K562 (cell line): ENCODE data around the gene SEC23B. TPM values are rescaled to one million over a fixed set of nuclear protein-coding genes. Genes with fewer than 3 reads are reported as not detected.

Source experiments
- ATAC-seq: fragments of 200-7000 bp; cut with Tn5 transposase; 3 replicates; pipeline ENCODE4 v1.9.1; 2020; ENCODE audit warnings: moderate library complexity
- BruUV-seq: library from RNA; stranded (reverse); fragments of 400-500 nt; replicated peaks from 2 replicates; lab custom pipeline; 2021; lab: Mats Ljungman, UMichigan
- CTCF ChIA-PET: fragments of 300-600 bp; formaldehyde crosslinking; extraction: SDS; loops from one replicate; lab custom pipeline; 2021; ENCODE audit warnings: low intra/inter-chr PET ratio; lab: Yijun Ruan, JAX
- POLR2A ChIA-PET: fragments of 300-600, 350-650 bp; sonication (Branson Sonifier 250); formaldehyde crosslinking; extraction: SDS; loops from one replicate; lab custom pipeline; 2021; ENCODE audit warnings: antibody characterized with exemption, inconsistent platforms; lab: Yijun Ruan, JAX
- DNase-seq, 4 experiments: peaks; one replicate each; pipeline versions ENCODE4 v3.0.0 to v3.0.0-alpha.2; 2011 to 2018; ENCODE audit warnings: low spot score in 3 of 4, mixed read lengths in 3 of 4; ENCODE audit errors: extremely low read depth in 1 of 4
- FAIRE-seq: peaks from 2 replicates; lab custom pipeline; 2011; peaks lifted over from hg19 to GRCh38; lab: Jason Lieb, UNC
- H2AFZ ChIP-seq: 2 replicates; pipeline ENCODE4 v1.6.0; 2011; ENCODE audit warnings: low read depth, low read length, control low read depth, inconsistent platforms
- H3K27ac ChIP-seq: fragments of 200-600 bp; 3 replicates; pipeline ENCODE4 v1.8.0; 2011; ENCODE audit warnings: low read depth, mild to moderate bottlenecking, control low read depth, inconsistent platforms, low read length, moderate library complexity, mixed read lengths; ENCODE audit errors: extremely low read depth
- H3K27me3 ChIP-seq, 2 experiments: fragments of 300-600 bp in 1 of 2; 2 replicates in 1 of 2; 3 replicates in 1 of 2; pipeline versions ENCODE4 v1.6.0 to v1.8.0; 2011; ENCODE audit warnings: inconsistent platforms in 2 of 2, low read length in 2 of 2, mild to moderate bottlenecking in 1 of 2, mixed read lengths in 1 of 2, moderate library complexity in 1 of 2; ENCODE audit not compliant: control insufficient read depth in 2 of 2, insufficient read depth in 2 of 2
- H3K36me3 ChIP-seq: fragments of 300-600 bp; 3 replicates; pipeline ENCODE4 v1.8.0; 2011; ENCODE audit warnings: mild to moderate bottlenecking, low read length, inconsistent platforms; ENCODE audit not compliant: control insufficient read depth, insufficient read depth
- H3K4me1 ChIP-seq, 2 experiments: fragments of 200-600 bp in 1 of 2; replicated peaks in 1 of 2; 2 replicates in 1 of 2; 3 replicates in 1 of 2; pipeline versions ENCODE4 v1.5.1 to v1.8.0; 2011; ENCODE audit warnings: inconsistent platforms in 2 of 2, low read length in 2 of 2, mild to moderate bottlenecking in 1 of 2, mixed read lengths in 1 of 2, moderate library complexity in 1 of 2; ENCODE audit not compliant: control insufficient read depth in 2 of 2, insufficient read depth in 2 of 2
- H3K4me2 ChIP-seq: 2 replicates; pipeline ENCODE4 v1.6.1; 2011; ENCODE audit warnings: low read length, control low read depth, inconsistent platforms, mixed read lengths; ENCODE audit not compliant: insufficient read depth
- H3K4me3 ChIP-seq: fragments of 200-600 bp; sonication (generic), shearing (Covaris generic); 2 replicates; pipeline ENCODE4 v1.5.1; 2016; ENCODE audit warnings: control low read depth, inconsistent platforms
- H3K79me2 ChIP-seq: fragments of 200-600 bp; 3 replicates; pipeline ENCODE4 v1.8.0; 2011; ENCODE audit warnings: low read length, inconsistent platforms; ENCODE audit not compliant: control insufficient read depth, insufficient read depth
- H3K9ac ChIP-seq, 2 experiments: 2 replicates each; pipeline versions ENCODE4 v1.6.0 to v1.6.1; 2011; ENCODE audit warnings: low read depth in 2 of 2, low read length in 2 of 2, control low read depth in 1 of 2, inconsistent platforms in 1 of 2, mild to moderate bottlenecking in 1 of 2, mixed read lengths in 1 of 2; ENCODE audit not compliant: insufficient read depth in 1 of 2
- H3K9me1 ChIP-seq: one replicate; pipeline ENCODE4 v1.6.0; 2011; ENCODE audit warnings: inconsistent platforms, mild to moderate bottlenecking, low read length, moderate library complexity; ENCODE audit not compliant: control insufficient read depth, insufficient read depth
- H3K9me3 ChIP-seq: replicated peaks from 2 replicates; pipeline ENCODE4 v1.5.1; 2011; ENCODE audit warnings: low read depth, low read length, inconsistent platforms; ENCODE audit not compliant: control insufficient read depth, insufficient read depth
- H4K20me1 ChIP-seq: replicated peaks from 2 replicates; pipeline ENCODE4 v1.6.1; 2011; ENCODE audit warnings: low read length, inconsistent platforms, mixed read lengths; ENCODE audit not compliant: control insufficient read depth, insufficient read depth
- CBFB ChIP-seq: sonication (generic); formaldehyde crosslinking; IDR thresholded peaks from 2 replicates; pipeline ENCODE4 v1.4.0; 2020; ENCODE audit warnings: mild to moderate bottlenecking, missing genetic modification reagents
- CBX8 ChIP-seq: fragments of 200-600 bp; sonication (generic); IDR thresholded peaks from 2 replicates; pipeline ENCODE4 v1.6.1; 2012; ENCODE audit warnings: borderline replicate concordance, mixed run types, low read depth, mild to moderate bottlenecking, moderate library complexity, mixed read lengths, low read length, control low read depth, inconsistent platforms; ENCODE audit not compliant: poor library complexity, severe bottlenecking; ENCODE audit errors: extremely low read depth
- CTBP1 ChIP-seq: fragments of 450-650 bp; IDR thresholded peaks from 2 replicates; pipeline ENCODE4 v1.6.1; 2016; ENCODE audit warnings: borderline replicate concordance
- EGR1 ChIP-seq: fragments of 450-650 bp; conservative IDR thresholded peaks from 2 replicates; pipeline ENCODE4 v1.6.1; 2017; ENCODE audit warnings: mild to moderate bottlenecking
- HMG20B ChIP-seq: fragments of 250-450 bp; sonication (Bioruptor Pico); IDR thresholded peaks from 2 replicates; pipeline ENCODE4 v1.5.0; 2021; ENCODE audit warnings: mild to moderate bottlenecking
- HNRNPLL ChIP-seq: fragments of 200-400 bp; formaldehyde crosslinking; IDR thresholded peaks from 2 replicates; pipeline ENCODE4 v1.6.1; 2017; ENCODE audit warnings: low read length, low read depth, mild to moderate bottlenecking; ENCODE audit not compliant: poor library complexity, severe bottlenecking
- L3MBTL2 ChIP-seq: fragments of 450-650 bp; IDR thresholded peaks from 2 replicates; pipeline ENCODE4 v1.6.1; 2016; ENCODE audit warnings: mild to moderate bottlenecking, moderate library complexity
- LCOR ChIP-seq: sonication (generic); formaldehyde crosslinking; IDR thresholded peaks from 2 replicates; pipeline ENCODE4 v1.8.0; 2022; ENCODE audit warnings: mild to moderate bottlenecking, missing genetic modification reagents
- MAFK ChIP-seq: IDR thresholded peaks from 2 replicates; pipeline ENCODE4 v1.6.1; 2011; ENCODE audit warnings: low read length, improper control_type of control experiment
- MTA2 ChIP-seq: fragments of 450-650 bp; IDR thresholded peaks from 2 replicates; pipeline ENCODE4 v1.6.1; 2016; ENCODE audit warnings: low read depth
- NCOA1 ChIP-seq: fragments of 450-650 bp; IDR thresholded peaks from 2 replicates; pipeline ENCODE4 v1.6.1; 2016; ENCODE audit warnings: low read depth
- NRF1 ChIP-seq, 2 experiments: fragments of 450-650 bp; IDR thresholded peaks in 1 of 2; conservative IDR thresholded peaks in 1 of 2; 2 replicates each; pipeline ENCODE4 v1.6.1; 2014; ENCODE audit warnings: mild to moderate bottlenecking in 2 of 2
- RFX1 ChIP-seq: fragments of 450-650 bp; IDR thresholded peaks from 2 replicates; pipeline ENCODE4 v1.6.1; 2016; ENCODE audit warnings: mild to moderate bottlenecking, moderate library complexity
- ZKSCAN1 ChIP-seq: fragments of 150-350 bp; IDR thresholded peaks from 2 replicates; pipeline ENCODE4 v1.6.1; 2016; ENCODE audit warnings: low read depth, low read length
- ZNF134 ChIP-seq: fragments of 250-450 bp; sonication (Bioruptor Pico); conservative IDR thresholded peaks from 2 replicates; pipeline ENCODE4 v1.4.0; 2020
- ZNF143 ChIP-seq: sonication (generic); formaldehyde crosslinking; IDR thresholded peaks from 2 replicates; pipeline ENCODE4 v1.9.0; 2022; ENCODE audit warnings: mild to moderate bottlenecking, missing genetic modification reagents
- ZNF507 ChIP-seq: conservative IDR thresholded peaks from 2 replicates; pipeline ENCODE4 v1.6.1; 2017; ENCODE audit warnings: missing genetic modification characterization, missing compliant biosample characterization
- ZNF696 ChIP-seq: fragments of 250-450 bp; sonication (Bioruptor Pico); conservative IDR thresholded peaks from 2 replicates; pipeline ENCODE4 v1.4.0; 2020; ENCODE audit warnings: mild to moderate bottlenecking, moderate library complexity
- ZNF764 ChIP-seq: fragments of 250-450 bp; sonication (Bioruptor Pico); IDR thresholded peaks from 2 replicates; pipeline ENCODE4 v1.4.0; 2020; ENCODE audit warnings: low read depth, mild to moderate bottlenecking, moderate library complexity
- WGBS: fragments of 100-300 bp; shearing (Covaris generic); methylation state at CpG from one replicate; pipeline ENCODE4 v1.1.6; 2016; ENCODE audit warnings: low coverage, mixed read lengths; ENCODE audit not compliant: insufficient coverage; ENCODE audit errors: missing lambda C conversion rate; 5-methylcytosine and 5-hydroxymethylcytosine counted together
- in situ Hi-C: fragments of 300-500 bp; cut with MboI; formaldehyde crosslinking; loops from 4 replicates; pipeline ENCODE4 v1.15.0; 2018; ENCODE audit warnings: inconsistent platforms, mixed read lengths
- intact Hi-C: fragments of 100-400 bp; cut with micrococcal nuclease; formaldehyde crosslinking; loops from 2 replicates; pipeline ENCODE4 v1.14.2; 2022
- polyA plus RNA-seq, 8 experiments: library from polyadenylated mRNA; depleted of rRNA in 4 of 8; stranded (reverse) in 5 of 8; unstranded in 3 of 8; fragments of >200 nt; fragmentation: Nextera tagmentation in 2 of 8; fragmentation: Illumina TruSeq in 1 of 8; extraction: Ambion mirVana in 2 of 8; extraction: Trizol in 1 of 8; gene quantifications; 2 replicates each; pipeline versions ENCODE4 v1.2.1 to v1.2.3, GENCODE V29; 2011 to 2014; ENCODE audit warnings: inconsistent platforms in 1 of 8, missing spikeins in 1 of 8
- total RNA-seq, 7 experiments: library from RNA; depleted of rRNA in 6 of 7; stranded (reverse); fragments of >200 nt in 6 of 7; fragmentation: Illumina TruSeq in 2 of 7; extraction: Trizol in 2 of 7; gene quantifications; 2 replicates each; pipeline versions ENCODE4 v1.2.1 to v1.2.3, GENCODE V29; 2011 to 2021; ENCODE audit warnings: low replicate concordance in 1 of 7
- TF ChIP-seq, protein P1 (sequence below): fragments of 250-450 bp; sonication (Bioruptor Pico); IDR thresholded peaks from 2 replicates; pipeline ENCODE4 v1.6.1; 2021; ENCODE audit warnings: mild to moderate bottlenecking
- TF ChIP-seq, protein P2 (sequence below): sonication (generic); formaldehyde crosslinking; IDR thresholded peaks from 2 replicates; pipeline ENCODE4 v1.4.0; 2020; ENCODE audit warnings: mild to moderate bottlenecking, missing genetic modification reagents

SEC23B gene
- total and polyA plus RNA-seq, 9 of the 15 experiments (the other 6 are each of a cell fraction or from before 2014, with no cell fraction given): 31.7 to 70.2 (median 38.5) TPM

DNA sequence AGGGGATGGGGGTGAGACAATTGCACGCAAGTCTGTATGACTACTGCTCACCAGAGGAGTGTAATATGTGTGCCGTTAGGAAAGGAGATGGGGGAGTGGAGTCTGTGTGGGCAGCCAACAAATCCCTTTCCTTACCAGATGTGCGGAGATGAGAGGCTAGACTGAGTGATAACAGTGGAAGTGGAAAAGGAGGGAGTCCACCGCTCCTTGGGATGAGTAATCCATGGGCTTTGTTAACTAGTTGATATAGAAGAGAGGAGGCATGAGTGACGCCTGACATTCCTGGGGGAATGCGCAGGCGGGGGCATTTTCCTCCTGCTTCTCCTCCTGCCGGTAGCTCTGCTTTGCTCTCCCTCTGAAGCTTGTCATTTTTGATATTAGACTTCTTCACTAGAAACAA is 46.0 kb downstream of the SEC23B start (continued):
- TF ChIP-seq CBX8 (no peak), MTA2 (no peak), NRF1 (conservative IDR thresholded peaks at IDR 0.05 in 1 of 2, IDR thresholded peaks at IDR 0.05 in 1 of 2) (no peak), LCOR (CRISPR knock-in tag) (no peak), MAFK (no peak), HMG20B (no peak), ZKSCAN1 (no peak), CBFB (CRISPR knock-in tag) (no peak), ZNF134 (CRISPR knock-in tag) (no peak)
- TF ChIP-seq, protein P1, sequence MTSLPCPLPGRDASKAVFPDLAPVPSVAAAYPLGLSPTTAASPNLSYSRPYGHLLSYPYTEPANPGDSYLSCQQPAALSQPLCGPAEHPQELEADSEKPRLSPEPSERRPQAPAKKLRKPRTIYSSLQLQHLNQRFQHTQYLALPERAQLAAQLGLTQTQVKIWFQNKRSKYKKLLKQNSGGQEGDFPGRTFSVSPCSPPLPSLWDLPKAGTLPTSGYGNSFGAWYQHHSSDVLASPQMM: no peak

DNA sequence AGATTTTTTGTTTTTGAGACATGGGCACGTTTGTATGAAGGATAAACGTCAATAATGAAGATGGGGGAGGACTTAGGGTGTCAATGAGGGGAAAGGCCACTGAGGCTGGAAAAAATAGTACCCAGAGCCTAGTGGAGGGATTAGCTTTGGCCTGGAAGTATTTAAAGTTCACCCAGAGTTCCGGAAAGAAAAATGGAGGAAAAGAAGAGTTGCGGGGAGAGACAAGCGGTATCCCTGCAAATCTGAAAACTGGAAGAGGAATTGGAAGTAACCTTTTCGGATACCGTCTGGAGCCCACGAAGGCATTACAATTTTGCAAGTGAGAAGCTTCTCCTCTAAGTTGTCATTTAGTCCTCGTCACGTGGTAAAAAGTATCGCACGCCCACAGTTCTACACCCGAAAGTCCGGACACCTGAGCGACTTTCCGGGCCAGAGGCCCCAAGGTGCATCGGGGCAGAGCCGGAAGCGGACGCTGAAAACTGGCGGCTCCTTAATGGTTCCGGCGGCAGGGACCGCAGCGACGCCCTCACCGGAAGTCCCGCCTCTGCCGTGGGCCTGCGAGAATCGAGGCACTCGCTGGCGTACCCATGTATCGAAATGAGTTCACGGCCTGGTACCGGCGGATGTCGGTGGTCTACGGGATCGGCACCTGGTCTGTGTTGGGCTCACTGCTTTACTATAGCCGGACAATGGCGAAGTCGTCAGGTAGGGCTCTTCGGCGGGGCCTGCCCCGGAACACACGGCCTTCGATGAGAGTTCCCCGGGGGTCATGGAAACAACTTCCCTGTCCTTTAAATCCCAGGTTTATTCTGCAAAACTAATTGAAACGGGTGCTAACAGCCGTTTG is 59.4 kb downstream of the SEC23B start, which contains the start of gene SMIM26:
SMIM26 (plus strand) TSS at position 541 of the 847 bp plus-strand sequence; CDS start at position 588, 47 bp downstream.
- BruUV-seq: TSS peak; percentile 96
- ChIA-PET POLR2A (interaction anchor here (0.7 kb wide), 2 partner anchors 57 to 105 kb away, joined by 3 to 4 read pairs; no protein-coding TSS in a partner anchor), CTCF (no interaction called here)
- no peaks in the 10 kb centered on the region for H3K9me1 ChIP-seq
- peak within 1 kb of the TSS; percentile 64 for H3K4me3 ChIP-seq
- peak within 1 kb of the TSS; percentile 90 for H3K4me2 ChIP-seq
- in situ Hi-C loops: no loop called here
- H3K27me3 ChIP-seq: no peaks in the 10 kb centered on the region
- peak; percentile 94 for FAIRE-seq
- WGBS: 1% methylated on average over 45 of the region's 51 CpGs
- no peaks in the 10 kb centered on the region for H3K9me3 ChIP-seq
- peak within 1 kb of the TSS; percentile 79 to 93 for H3K9ac ChIP-seq
- peaks cover 15% of the 10 kb centered on the region; the same call in 2 of the 3 replicates for H3K36me3 ChIP-seq
- peaks cover 24% of the 10 kb centered on the region for H3K79me2 ChIP-seq
- H2AFZ ChIP-seq: peak within 1 kb of the TSS; percentile 95
- no peaks in the 10 kb centered on the region; a peak in 2 of 5 replicates for H3K4me1 ChIP-seq
- H4K20me1 ChIP-seq: no peaks in the 10 kb centered on the region
- peak; percentile 86 to 91 (median 87) for DNase-seq
- H3K27ac ChIP-seq: peak within 1 kb of the TSS; percentile 71
- intact Hi-C loops: no loop called here
- ATAC-seq: peak; percentile 99
- TF ChIP-seq EGR1: peak; percentile 36; the same call in 1 of the 2 replicates
- TF ChIP-seq L3MBTL2: peak; percentile 79
- peak; percentile 17 for TF ChIP-seq HNRNPLL
- TF ChIP-seq ZNF696 (CRISPR knock-in tag): no peak
- TF ChIP-seq NCOA1: peak; percentile 81
- TF ChIP-seq, protein P2, sequence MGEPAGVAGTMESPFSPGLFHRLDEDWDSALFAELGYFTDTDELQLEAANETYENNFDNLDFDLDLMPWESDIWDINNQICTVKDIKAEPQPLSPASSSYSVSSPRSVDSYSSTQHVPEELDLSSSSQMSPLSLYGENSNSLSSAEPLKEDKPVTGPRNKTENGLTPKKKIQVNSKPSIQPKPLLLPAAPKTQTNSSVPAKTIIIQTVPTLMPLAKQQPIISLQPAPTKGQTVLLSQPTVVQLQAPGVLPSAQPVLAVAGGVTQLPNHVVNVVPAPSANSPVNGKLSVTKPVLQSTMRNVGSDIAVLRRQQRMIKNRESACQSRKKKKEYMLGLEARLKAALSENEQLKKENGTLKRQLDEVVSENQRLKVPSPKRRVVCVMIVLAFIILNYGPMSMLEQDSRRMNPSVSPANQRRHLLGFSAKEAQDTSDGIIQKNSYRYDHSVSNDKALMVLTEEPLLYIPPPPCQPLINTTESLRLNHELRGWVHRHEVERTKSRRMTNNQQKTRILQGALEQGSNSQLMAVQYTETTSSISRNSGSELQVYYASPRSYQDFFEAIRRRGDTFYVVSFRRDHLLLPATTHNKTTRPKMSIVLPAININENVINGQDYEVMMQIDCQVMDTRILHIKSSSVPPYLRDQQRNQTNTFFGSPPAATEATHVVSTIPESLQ (CRISPR knock-in tag): 0 out of 2 replicates have a peak, but pooled peaks have one; percentile 31
- peak; percentile 36 for TF ChIP-seq RFX1
- TF ChIP-seq ZNF143 (CRISPR knock-in tag): no peak
- no peak for TF ChIP-seq ZNF507 (tag)
- TF ChIP-seq CTBP1: peak; percentile 47; the same call in 1 of the 2 replicates
- TF ChIP-seq ZNF764 (CRISPR knock-in tag): no peak
